Right ventricle myocardium inferior (tissue), 1 donor: ENCODE data around the gene RFX3. TPM values are rescaled to one million over a fixed set of nuclear protein-coding genes. Genes with fewer than 3 reads are reported as not detected.

Source experiments
- ATAC-seq: fragments of 200-7000 bp; cut with Tn5 transposase; one replicate; pipeline ENCODE4 v1.9.1; 2020; ENCODE audit warnings: mild to moderate bottlenecking, moderate library complexity
- DNase-seq: peaks from one replicate; pipeline ENCODE4 v3.0.0; 2021; ENCODE audit errors: missing footprints
- intact Hi-C: fragments of 100-400 bp; cut with DNase I; formaldehyde crosslinking; loops from one replicate; pipeline ENCODE4 v1.11.0; 2022
- long read RNA-seq: library from polyadenylated mRNA; unstranded; transcript quantifications from one replicate; pipeline ENCODE4 v2.0.0, GENCODE V29; 2021
- total RNA-seq: library from RNA; stranded (reverse); fragmentation: NEBNext Ultra II Directional; extraction: Animal tissue kit (Norgen Biotek cat#: 25700); gene quantifications from one replicate; pipeline ENCODE4 v1.2.1, GENCODE V29; 2021
- donor health status: DM: no; HTN: yes; CAD: no; lungs with severe emphysema.

RFX3 gene
- 3.7 TPM for total RNA-seq
- long read RNA-seq: 0 reads

DNA sequence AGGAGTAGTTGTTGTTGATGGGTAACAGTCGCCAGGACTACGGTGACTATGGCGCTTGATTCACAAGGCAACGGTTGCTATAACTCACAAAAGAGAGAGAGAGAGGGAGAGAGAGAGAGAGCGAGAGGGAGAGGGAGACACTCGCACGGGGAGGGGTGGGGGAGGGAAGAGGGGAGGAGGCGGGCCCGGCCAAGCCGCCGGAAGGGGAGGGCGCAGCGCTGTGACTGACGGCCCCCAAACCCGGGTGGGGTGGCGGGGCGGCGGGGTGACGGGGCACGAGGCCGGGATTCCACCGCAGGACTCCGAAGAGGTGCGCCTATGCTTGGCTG, at the start of gene RFX3:
Gene RFX3, minus strand, starts transcription at position 166 of the 329 bp plus-strand sequence. CDS start 130,413 bp downstream, outside the sequence.
- DNase-seq (peak; percentile 95), ATAC-seq (peak; percentile 96)
- intact Hi-C loops: loop anchor here (2.0 to 10.0 kb wide), 3 partner anchors 53 to 1139 kb away; partner anchors contain the start of genes PLPP6, PUM3 and SPATA6L

DNA sequence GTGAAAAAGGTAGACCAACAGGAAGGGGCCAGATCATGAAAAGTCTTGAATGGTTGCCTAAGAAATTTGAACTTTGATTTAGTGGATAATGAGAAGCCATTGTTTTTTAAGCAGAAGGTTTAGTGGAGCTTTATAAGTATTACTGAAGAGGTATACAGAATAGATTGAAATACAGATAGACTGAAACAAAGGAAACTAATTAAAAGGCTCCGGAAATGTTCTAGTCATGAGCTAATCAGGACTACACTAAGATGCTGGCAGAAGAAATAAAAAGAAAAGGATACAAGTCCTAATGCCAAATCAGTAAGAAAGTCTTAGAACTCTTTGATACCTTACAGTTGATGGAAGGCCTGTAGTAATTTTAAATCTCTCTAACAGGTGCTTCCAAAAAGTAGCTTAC, 45.7 kb upstream of the RFX3 start:
- intact Hi-C loops: no loop called here
- no peak for ATAC-seq
- no peak for DNase-seq

DNA sequence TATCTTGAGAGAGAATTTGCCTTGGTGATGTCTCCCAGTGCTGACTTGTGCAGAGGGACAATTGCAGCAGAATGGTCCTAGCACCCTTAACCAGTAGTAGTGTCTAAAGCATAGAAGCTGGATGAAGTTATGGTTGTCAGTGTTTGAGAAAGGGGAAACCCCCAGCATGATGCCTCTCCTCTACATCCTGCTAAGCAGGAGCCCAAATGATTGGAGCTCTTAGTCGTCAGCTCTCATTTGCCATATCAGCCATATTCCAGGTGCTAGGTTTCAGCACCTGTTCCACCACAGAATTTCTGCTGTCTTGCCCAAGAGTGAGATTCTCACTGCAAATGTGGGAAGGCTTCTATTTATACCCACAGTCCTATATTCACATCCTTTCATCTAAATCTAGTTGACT, 43.7 kb upstream of the RFX3 start:
- ATAC-seq (no peak), DNase-seq (no peak)
- intact Hi-C loops: no loop called here

DNA sequence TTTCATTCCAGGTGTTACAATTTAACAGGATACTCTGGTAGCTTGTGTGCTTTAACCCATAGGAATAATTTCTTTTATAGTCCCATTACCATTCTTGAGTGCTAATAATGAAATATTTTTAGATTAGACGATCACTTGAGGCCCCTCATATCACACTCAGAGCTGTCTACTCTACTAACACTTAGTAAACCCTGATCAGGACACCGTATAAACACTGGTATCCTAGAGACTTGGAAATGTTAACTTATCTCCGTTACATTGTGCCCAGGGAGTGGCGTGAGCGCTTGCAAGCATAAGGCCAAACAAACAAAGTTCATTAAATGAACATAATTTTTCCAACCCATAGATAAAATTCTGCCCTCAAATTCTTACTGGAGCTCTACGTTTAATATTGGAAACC, 42.2 kb upstream of the RFX3 start:
- ATAC-seq (peak; percentile 67), DNase-seq (no peak)
- intact Hi-C loops: no loop called here

DNA sequence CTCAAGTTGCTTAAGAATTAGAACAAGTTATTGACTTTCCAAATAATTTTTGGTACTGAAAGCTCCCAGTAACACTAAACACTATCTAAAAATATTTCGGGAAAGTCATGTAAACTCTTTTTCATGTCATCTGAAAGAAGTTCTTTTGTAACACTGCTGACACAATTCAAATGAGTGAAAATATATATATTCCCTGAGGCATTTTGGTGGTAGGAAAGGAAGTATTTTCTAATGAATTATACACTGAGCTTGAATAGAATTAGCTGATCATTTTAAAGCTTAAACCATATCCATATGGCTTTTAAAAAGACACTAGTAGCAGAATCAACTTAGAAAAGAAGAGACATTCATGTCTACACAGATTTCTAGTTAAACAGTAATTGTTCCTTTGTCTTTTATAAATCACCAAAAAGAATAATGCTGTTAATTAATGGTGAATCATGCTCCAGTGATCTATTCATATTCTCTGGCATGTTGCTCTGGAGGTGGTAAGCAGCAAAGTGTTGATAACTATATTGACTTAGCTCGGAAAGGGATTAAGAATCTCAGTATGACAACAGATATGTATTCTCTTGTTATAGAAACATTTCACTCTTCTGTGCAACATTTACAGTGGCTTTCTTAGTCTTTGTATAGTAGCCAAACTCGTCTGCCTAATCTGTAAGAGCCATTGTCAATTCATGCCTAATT, 27.4 kb upstream of the RFX3 start:
- intact Hi-C loops: no loop called here
- DNase-seq: no peak
- no peak for ATAC-seq

DNA sequence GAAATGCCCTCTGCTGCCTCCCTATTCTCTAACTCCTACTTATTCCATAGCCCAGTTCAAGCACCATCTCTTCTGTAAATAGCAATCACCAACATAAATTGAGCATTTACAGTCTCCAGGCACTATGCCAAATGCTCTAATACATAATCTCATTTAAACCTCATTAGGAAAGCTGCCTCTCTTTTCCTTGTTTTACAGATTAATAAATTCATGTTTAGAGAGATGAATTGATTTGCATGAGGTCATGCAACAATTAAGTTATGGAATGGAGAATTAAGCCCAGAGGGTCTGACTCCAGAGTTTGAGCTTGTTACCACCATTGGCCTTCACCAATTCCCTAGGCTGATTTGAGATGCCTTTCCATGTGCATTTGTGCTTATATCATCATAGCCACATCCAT, 23.4 kb upstream of the RFX3 start:
- intact Hi-C loops: no loop called here
- DNase-seq (no peak), ATAC-seq (no peak)

DNA sequence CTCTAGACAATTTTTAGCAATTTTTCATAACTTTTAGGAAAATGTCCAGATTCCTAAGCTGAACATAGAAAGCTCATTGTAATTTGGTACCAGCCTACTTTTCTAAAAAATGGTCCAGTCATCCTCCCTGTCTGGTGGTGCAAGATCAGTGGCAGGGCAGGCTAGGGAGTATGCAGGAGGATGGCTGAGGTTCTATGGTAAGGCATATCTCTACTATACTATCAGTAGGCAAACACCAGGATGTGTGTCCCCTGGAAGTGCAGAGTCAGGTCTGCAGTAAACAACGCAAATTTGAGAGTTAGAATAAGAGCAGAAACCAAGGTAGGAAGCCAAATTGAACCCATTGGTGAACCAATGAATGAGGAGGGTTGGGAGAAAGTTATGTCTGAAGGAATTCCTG, 22.8 kb upstream of the RFX3 start:
- DNase-seq (no peak), ATAC-seq (no peak)
- intact Hi-C loops: no loop called here

DNA sequence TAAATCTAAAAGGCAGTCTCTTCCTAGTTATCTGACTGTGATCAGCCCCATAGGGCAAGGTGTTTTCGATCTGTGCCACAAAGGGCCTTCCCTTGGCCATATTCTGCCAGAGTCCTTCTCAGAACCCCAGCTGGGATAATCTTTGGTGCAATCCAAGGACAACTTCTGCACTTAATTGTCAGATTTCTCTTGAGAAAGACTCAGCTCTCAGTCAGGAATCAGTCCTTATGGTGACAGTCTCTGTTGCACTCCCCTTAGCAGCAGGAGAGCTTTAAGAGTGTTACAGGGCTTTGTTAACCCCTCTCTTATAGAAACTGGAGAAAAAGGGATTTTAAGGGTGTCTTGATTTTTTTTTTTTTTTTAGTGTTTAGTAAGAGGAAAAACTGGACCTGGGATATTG, 15.4 kb upstream of the RFX3 start:
- ATAC-seq (no peak), DNase-seq (no peak)
- intact Hi-C loops: no loop called here

DNA sequence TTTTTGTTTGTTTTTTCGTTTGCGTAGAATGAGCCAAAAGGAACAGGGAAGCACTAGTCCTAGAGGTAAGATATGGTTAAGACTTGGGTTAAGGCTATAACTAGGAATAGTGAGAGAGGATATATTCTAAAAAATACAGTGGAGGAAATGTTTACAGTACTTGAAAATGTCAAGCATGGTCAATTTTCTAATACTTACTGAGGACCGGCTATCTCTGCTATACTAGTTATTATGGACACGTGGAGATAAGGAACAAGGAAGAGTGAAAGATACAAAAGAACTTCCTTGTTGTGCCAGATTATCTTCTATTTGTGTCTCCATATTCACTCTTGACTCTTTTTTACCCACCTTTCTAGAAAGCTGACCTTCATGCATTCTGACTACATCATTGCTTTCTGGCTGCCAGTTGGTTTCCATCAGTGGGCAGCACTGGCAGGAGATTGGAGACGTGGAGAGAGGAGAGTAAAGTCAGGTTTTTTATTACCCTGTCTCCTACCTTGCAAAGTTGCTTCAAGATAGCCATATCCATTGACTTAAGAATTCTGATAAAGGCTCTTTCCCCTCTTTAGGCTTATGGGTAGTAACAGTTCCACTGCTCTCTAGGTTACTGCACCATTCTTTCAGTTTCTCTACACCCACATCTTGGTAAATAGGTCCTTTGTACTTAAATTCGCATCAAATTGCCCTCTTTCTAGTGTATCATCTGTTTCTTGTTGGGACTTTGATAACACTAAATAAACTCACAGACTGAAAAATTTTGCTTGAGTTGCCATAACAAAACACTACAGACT, 9.0 kb upstream of the RFX3 start:
- no peak for ATAC-seq
- DNase-seq: no peak
- intact Hi-C loops: no loop called here

DNA sequence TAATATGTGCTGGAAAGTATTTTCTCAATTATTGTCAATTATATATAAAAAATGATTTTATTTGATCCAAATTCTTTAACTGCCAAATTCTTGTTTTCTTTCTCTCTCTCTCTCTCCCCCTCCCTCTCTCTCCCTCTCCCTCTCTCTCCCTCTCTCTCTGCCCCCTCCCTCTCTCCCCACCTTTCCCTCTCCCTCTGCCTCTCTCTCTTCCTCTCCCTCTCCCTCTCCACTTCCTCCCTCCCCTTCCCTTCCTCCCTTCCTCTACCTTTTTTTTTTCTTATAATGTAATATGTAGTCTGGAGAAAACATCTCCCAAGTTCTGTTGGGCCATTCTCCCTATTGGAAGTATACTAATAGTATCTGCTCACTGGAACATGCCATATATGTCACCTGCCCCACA, 6.4 kb upstream of the RFX3 start:
- intact Hi-C loops: no loop called here
- no peak for ATAC-seq

DNA sequence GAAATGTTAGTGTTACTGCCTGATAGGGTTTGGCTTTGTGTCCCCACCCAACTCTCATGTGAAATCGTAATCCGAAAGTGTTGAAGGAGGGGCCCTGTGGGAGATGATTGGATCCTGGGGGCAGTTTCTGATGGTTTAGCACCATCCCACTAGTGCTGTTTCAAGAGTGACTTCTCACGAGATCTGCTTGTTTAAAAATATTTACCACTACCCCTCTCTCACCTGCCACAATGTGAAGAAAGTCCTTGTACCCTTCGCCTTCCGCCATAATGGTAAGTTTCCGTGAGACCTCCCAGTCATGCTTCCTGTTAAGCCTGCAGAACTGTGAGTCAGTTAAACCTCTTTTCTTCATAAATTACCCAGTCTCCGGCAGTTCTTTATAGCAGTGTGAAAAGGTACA, 2.6 kb upstream of the RFX3 start:
- ATAC-seq (no peak), DNase-seq (no peak)
- intact Hi-C loops: loop anchor here (5.0 to 10.0 kb wide), 2 partner anchors 56 to 1136 kb away; partner anchors contain the start of genes PLPP6 and SPATA6L

More for the DNA sequence above, 6.4 kb upstream of the RFX3 start:
- DNase-seq: no peak

DNA sequence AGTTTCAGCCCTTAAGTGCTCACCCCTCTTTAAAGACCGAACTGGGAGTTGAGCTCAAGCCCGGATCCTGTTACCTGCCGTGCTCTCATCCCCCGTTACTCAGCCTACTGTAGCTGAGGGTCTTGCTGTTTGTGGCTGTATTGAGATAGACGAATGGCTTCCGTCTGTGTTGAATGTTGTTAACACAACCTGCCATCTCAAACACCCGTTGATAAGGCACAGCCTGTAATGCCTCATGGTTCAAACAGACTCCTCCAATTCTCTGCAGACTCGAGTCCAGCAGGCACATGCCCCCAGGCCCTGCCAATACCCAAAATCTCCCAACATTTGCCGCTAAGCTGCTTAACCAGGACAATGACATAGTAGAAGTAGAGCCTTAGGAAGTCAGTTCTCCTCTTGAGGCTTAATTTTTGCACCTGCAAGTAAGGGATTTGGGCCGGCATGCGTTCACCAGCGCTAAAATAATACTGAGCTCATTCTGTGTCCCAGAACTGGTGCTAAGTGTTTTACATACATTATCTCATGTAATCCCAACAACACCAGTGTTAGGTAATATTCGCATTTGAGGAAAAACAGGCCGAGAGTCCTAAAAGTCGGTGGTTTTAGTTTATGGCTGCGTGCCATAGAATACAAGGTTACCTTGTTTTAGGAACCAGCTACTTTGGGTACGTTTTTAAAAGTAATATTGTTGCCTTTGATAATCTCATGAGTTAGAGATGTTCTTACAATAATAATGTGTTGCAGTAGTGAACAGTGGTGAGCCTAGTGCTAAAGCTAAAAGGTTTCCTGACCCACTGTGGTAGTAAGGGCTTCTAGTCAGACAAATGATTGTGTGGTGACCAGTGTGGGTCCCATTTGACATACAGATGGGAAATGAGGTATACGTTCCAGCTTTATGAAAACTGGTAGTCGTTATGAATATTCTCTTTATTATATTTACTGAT, 1.5 kb upstream of the RFX3 start:
- ATAC-seq (no peak), DNase-seq (no peak)
- intact Hi-C loops: loop anchor here (5.0 to 10.0 kb wide), 2 partner anchors 55 to 1138 kb away; partner anchors contain the start of genes PLPP6 and SPATA6L

DNA sequence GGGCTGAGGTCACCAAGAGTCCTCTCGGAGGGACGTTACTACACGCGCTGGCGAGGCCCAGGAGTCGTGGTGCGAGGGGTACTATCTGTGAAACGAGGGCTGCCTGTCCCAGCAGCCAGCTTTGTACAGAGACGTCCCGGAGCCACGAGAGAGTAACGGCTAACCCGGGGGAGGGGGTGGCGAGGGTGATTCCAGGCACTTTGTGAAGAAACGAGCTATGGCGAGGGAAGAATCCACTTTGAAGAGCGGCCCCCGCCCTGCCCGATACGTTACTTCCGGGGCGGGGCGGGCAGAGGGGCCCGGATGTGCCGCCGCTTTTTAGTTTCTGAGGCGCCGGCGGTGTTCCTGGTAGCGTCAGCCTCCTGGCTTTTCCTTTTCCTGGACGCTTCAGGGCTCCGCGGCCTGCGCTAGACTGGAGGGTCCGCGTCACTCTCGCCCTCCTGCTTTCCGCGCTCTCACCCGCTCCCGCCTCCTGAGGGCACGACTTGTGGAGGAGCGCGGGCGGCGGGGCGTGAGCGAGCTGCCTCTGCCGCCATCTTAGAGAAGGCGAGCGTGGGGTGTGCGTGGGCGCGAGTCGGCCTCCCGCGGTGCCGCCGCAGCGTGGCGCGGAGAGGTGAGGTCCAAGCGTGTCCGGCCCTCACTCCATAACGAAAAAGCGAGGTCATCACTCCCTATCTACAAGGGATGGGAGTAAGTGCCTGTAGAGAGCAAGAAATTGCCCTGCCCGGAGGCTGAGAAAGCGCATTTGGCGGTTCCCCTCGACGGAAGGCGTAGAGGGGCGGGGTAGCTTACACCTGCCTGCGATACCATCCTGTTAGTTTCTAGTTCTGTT, 580 bp upstream of the RFX3 start:
- DNase-seq (peak; percentile 95), ATAC-seq (peak; percentile 95)
- intact Hi-C loops: loop anchor here (5.0 to 10.0 kb wide), 2 partner anchors 54 to 1138 kb away; partner anchors contain the start of genes PLPP6 and SPATA6L

DNA sequence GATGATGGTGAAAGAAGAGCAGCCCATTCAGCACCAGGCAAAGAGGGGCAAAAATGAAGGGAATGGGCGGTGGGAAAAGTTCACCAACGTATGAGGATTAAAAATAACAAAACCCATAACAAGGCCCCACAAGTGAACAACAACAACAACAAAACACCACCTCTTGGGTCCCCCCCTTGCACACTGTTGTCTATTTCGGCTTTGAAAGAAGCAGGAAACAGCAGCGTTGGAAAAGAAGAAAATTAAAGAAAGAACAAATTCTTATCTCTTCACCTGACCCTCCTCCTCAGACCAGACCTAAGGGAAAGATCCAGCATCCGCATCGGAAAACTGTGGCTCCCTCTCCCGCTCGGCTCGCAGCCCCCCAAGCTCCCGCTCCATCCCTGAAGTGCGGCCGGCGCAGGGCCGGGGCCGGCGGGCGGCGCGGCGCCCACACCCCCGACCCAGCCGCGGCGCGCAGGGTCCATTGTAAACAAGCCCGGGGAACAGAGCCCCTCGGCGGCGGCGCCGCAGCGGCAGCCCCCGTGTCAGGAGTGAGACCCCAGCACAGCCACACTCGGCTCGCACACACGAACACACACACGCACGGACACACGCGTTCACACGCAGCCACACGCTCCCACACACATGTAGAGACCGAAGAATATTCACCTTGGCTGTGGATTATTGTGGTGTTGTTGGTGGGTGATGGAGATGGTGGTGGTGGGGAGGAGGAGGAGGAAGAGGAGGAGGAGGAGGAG, 535 bp downstream of the RFX3 start:
- peak; percentile 81 for DNase-seq
- peak; percentile 6 for ATAC-seq
- intact Hi-C loops: loop anchor here (2.0 to 10.0 kb wide), 3 partner anchors 53 to 1140 kb away; partner anchors contain the start of genes PLPP6, PUM3 and SPATA6L

DNA sequence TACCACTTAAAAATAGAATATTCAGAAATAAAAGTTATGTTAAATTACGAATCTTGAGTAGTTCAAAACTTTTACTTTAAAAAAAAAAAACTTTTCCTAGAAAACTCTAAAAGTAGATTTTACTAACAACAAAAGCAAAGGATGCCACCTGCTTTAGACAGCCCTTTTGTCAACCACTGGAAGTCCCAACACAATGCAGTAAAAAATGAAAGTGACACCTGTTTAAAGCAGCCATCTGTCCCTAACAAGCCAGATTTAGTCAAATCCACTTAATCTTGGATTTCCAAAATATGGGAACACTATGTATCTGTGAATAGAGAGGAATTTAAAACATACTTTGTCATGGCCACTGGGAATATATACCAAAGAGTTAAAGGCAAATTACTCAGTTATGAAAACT, 3.8 kb downstream of the RFX3 start:
- DNase-seq (no peak), ATAC-seq (no peak)
- intact Hi-C loops: loop anchor here (10.0 kb wide), 1 partner anchor 1143 kb away; the partner anchor contains the start of genes PLPP6 and SPATA6L

DNA sequence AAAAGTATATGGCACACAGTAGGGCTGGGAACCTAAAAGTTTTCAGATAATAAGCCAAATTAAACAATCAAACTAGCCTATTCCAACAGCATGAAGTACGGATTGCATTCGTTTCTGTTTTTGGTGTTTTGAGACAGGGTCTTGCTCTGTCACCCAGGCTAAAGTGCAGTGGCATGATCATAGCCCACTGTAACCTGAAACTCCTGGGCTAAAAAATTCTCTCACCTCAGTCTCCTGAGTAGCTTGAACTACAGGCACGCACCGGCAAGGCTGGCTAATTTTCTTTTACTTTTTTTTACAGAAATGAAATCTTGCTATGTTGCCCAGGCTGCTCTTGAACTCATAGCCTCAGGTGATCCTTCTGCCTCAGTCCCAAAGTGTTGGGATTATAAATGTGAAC, 5.2 kb downstream of the RFX3 start:
- DNase-seq (no peak), ATAC-seq (no peak)
- intact Hi-C loops: loop anchor here (10.0 kb wide), 1 partner anchor 1144 kb away; the partner anchor contains the start of genes PLPP6 and SPATA6L

DNA sequence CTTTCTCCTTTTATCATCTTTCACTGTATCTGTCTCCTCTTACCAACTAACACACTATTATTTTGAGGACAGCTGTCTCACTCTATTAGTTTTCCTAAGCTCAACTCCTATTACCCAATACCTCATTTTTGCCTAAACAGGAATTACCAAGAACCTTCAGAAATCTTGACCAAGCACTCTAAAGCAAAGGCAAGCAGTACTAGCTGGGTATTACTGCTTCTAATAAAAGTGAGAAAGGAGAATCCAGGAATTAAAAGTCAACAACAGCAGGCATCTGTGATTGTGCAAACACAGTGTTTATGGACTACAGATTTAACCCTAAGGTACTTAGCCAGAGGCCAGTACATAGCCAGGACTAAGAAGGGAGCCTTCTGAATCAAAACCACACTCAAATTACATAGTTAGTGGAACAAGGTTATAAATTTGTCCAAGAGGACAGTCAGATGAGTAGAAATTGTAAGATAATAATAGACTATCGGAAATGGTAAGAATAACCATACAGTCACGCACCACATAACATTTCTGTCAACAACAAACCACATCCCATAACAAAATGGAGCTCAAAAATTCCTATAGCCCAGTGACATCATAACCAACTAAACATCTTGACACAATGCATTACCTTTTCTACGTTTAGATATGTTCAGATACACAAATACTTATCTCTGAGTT, 8.3 kb downstream of the RFX3 start:
- DNase-seq (no peak), ATAC-seq (no peak)
- intact Hi-C loops: no loop called here
